ENCODE measurements around the gene KIAA1191.

DNA sequence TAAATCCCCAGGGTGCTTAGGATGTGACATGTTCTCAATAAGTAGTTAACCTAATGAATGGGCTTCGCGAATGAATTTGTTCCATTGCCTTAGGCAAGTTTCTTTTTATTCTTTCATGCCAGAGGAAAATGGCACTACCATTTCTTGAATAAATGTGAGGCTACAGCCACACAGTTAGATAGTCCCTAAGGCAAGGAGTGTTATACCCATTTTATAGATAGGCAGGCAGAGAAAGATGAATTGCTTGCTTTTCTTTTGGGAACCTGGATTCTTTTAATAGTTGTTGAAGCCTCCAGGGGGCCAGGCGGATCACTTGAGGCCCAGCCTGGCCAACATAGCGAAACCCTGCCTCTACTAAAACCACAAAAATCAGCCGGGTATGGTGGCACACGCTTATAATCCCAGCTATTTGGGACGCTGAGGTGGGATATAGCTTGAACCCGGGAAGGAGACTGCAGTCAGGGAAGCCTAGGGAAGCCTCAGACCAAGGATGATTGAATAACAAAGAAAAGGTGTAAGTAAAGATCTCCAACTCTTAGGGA, 25.9 kb upstream of the KIAA1191 start:
- TF ChIP-seq, protein P1, sequence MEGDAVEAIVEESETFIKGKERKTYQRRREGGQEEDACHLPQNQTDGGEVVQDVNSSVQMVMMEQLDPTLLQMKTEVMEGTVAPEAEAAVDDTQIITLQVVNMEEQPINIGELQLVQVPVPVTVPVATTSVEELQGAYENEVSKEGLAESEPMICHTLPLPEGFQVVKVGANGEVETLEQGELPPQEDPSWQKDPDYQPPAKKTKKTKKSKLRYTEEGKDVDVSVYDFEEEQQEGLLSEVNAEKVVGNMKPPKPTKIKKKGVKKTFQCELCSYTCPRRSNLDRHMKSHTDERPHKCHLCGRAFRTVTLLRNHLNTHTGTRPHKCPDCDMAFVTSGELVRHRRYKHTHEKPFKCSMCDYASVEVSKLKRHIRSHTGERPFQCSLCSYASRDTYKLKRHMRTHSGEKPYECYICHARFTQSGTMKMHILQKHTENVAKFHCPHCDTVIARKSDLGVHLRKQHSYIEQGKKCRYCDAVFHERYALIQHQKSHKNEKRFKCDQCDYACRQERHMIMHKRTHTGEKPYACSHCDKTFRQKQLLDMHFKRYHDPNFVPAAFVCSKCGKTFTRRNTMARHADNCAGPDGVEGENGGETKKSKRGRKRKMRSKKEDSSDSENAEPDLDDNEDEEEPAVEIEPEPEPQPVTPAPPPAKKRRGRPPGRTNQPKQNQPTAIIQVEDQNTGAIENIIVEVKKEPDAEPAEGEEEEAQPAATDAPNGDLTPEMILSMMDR (IDR thresholded peaks at IDR 0.05), result no peak
- TF ChIP-seq POLR2A (IDR thresholded peaks at IDR 0.05), result no peak

Data from lower leg skin (tissue), 3 donors.